Measurements from ENCODE around the gene EFTUD2.

The EFTUD2 gene

DNA sequence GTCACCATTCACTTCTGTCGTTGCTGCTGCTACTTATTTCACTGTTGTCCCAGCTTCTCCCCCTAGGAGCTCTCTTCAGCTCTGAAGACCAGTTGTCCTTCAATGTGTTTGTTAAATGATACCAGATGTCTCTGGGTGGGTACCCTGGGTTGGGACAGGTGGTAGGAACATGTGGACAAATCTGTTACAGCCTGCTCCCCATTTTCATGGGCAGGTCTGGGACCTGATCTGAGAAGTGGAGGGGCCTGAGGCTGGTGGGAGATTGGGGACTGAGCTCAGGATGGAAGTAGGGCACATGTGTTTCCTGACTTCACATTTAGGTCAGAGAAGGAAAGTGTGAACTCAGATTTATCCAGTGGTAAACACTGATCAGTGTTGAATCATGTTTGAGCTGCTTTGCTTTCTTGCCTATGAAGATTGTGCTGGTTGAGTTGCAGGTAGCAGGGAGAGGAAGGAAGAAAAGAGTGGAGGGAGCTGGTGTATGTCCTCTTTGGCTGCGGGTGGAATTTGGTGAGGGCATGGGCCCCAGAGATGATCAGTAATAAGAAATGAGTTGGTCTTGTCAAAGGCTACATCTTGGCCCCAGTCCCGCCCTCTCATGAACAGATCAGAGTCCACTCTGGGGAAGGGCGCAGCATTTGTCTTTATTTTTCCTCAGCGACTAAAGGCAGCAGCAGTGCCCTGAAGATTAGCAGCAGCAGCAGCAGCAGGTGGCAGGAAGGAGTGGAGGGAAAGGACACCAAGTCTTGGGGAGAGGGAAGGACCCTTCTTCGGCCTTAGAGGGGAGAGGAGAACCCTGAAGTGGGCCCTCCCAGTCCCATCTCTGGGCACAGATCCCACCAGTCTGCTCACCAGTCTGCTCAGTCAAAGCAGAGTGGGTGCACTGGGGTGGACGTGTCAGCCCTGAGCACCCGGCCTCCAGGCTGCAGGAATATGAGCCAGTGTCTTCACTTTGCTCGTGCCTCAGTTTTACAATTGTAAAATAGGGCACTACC is 6.1 kb upstream of the EFTUD2 start:
- TF ChIP-seq, protein P1, sequence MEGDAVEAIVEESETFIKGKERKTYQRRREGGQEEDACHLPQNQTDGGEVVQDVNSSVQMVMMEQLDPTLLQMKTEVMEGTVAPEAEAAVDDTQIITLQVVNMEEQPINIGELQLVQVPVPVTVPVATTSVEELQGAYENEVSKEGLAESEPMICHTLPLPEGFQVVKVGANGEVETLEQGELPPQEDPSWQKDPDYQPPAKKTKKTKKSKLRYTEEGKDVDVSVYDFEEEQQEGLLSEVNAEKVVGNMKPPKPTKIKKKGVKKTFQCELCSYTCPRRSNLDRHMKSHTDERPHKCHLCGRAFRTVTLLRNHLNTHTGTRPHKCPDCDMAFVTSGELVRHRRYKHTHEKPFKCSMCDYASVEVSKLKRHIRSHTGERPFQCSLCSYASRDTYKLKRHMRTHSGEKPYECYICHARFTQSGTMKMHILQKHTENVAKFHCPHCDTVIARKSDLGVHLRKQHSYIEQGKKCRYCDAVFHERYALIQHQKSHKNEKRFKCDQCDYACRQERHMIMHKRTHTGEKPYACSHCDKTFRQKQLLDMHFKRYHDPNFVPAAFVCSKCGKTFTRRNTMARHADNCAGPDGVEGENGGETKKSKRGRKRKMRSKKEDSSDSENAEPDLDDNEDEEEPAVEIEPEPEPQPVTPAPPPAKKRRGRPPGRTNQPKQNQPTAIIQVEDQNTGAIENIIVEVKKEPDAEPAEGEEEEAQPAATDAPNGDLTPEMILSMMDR (IDR thresholded peaks at IDR 0.05; ENCODE audit: borderline replicate concordance, insufficient read depth, low read depth, low read length): no peak

DNA sequence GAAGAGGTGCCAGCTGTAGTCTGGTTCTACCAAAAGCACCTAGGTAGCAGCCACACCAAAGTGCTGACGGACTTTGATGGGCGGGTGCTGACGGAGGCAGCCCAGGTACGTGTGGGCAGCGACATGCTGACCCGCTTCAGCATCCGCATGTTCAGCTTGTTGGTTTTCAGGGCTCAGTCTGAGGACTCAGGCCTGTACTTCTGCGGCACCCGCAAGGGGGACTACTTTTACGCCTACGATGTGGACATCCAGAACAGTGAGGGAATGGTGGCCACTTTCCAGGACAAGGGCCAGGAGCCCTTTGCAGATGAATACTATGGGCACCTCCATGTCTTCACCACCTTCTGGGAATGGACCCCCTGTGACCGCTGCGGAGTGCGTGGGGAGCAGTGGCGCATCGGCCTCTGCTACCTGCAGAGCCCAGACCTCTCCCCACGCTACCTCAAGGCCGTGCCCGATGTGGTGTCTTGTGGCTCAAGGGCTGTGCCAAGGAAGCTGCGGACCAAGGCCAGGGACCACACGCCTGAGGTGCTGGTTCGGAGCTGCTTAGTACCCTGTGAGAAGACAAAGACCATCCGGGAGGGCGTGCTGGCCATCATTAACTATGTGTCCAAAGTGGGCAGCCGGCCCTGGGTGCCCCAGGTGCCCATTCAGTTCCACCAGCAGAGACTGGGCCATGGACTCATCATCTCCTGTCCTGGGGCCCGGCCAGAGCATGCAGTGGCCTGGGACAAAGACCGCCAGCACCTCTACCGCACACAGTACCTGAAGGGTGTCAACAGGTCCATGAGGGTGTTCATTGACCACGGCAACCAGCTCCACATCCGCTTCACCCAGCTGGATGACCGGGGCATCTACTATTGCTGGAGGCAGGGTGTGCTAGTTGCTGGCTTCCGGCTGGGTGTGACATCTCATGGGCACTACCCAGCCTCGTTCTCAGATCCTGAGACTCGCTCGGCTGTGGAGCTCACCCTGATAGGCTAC is 5.0 kb upstream of the EFTUD2 start:
- no peak overlapping the region for H3K4me3 ChIP-seq (ENCODE audit: low read depth, low read length)
- TF ChIP-seq, protein P1 (IDR thresholded peaks at IDR 0.05; ENCODE audit: borderline replicate concordance, insufficient read depth, low read depth, low read length): no peak

More for the DNA sequence above, 6.1 kb upstream of the EFTUD2 start:
- no peak overlapping the region for H3K4me3 ChIP-seq (ENCODE audit: low read depth, low read length)

DNA sequence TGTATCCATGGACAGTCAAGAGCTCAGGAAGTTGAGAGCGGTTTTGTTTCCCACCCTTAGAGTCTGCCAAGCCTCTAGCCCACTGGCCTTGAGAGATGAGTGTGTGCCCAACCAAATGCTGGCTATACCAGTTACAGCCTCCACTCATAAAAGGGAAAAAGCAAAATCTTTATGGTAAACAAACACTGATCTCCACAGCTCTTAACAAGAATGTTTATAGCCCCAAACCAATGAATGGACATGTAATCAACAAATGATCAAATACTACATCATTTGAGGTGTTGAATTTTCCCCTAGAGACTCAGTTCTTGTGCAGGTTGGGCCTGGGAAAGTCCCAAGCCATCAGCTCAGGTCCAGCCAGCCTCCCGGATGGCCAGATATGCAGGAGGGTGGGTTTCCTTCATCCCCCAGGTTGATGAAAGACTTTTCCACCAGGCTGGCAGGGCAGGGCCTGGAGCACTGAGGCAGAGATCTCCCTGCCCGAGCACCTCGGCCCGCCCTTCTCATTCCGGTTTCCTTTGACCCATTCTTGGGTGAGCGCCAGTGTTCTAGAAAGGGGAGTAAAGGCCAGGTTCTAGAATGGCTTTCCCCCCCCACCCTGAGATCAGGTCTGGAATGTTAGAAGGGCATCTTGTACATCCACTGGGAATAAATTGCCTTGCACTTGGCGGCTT is 3.9 kb upstream of the EFTUD2 start:
- H3K4me3 ChIP-seq (ENCODE audit: low read depth, low read length): no peak overlapping the region
- TF ChIP-seq, protein P1 (IDR thresholded peaks at IDR 0.05; ENCODE audit: borderline replicate concordance, insufficient read depth, low read depth, low read length): no peak

DNA sequence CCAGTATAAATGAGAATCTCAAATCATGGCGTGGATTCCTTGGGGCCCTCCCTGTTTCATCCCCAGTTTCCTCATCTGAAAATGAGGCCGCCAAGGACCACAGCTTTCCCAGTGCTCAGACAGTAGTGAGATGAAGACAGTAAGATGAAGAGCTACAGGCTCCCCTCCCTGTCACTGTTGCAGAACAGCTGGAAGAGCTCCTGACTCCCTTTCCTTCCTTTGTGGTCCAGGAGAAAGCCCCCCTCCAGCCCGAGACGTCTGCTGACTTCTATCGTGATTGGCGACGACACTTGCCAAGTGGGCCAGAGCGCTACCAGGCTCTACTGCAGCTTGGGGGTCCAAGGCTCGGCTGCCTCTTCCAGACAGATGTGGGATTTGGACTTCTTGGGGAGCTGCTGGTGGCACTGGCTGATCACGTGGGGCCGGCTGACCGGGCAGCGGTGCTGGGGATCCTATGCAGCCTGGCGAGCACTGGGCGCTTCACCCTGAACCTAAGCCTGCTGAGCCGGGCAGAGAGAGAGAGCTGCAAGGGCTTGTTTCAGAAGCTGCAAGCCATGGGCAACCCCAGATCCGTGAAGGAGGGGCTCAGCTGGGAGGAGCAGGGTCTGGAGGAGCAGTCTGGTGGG is 3.0 kb upstream of the EFTUD2 start:
- TF ChIP-seq, protein P1 (IDR thresholded peaks at IDR 0.05; ENCODE audit: borderline replicate concordance, insufficient read depth, low read depth, low read length): no peak
- no peak overlapping the region for H3K4me3 ChIP-seq (ENCODE audit: low read depth, low read length)

DNA sequence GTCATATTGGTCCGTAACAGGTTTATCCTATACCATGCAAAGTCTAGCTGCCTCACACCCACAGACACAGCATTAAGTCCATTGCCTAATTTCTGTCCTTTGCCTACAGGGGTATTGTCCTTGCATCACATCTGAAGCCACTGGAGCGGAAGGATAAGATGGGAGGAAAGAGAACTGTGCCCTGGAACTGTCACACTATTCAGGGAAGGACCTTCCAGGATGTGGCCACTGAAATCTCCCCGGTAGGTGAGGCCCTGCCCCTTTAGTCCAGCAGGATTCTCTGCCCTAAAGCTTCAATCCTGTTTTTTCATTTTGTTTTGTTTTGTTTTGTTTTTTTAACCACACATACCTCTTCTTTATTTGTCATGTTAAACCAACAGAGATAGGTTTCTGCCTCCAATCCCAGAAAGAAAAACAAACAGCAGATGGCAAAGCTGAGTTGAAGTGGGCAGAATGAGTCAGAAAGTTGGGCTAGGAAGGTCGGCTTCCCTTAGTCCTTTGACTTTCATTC is 2.2 kb upstream of the EFTUD2 start:
- no peak overlapping the region for H3K4me3 ChIP-seq (ENCODE audit: low read depth, low read length)
- TF ChIP-seq, protein P1 (IDR thresholded peaks at IDR 0.05; ENCODE audit: borderline replicate concordance, insufficient read depth, low read depth, low read length): no peak

DNA sequence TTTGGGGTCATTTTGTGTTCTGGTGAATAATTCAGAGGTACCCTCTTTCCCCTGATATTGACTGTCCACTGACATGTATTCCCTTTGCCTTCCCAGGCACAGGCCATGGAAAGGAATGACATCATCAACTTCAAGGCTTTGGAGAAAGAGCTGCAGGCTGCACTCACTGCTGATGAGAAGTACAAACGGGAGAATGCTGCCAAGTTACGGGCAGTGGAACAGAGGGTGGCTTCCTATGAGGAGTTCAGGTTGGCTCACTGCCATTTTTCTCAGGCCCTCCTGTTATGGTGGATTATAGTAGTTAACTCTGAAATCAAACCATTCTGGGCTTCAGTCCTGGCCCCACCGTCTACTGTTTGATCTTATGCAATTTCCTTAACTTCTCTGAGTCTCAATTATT is 1.6 kb upstream of the EFTUD2 start:
- H3K4me3 ChIP-seq (ENCODE audit: low read depth, low read length): no peak overlapping the region
- TF ChIP-seq, protein P1 (IDR thresholded peaks at IDR 0.05; ENCODE audit: borderline replicate concordance, insufficient read depth, low read depth, low read length): no peak

Data from GM12875 (cell line).